Measurements from ENCODE around the gene CACNA2D1.
A peak's percentile ranks its signal among the peaks of the same experiment; 100 is the strongest.

The CACNA2D1 gene

GRCh38 chr7:82286096-82286797 lies 157.3 kb downstream of the CACNA2D1 start:
- DNase-seq (ENCODE audit: low read depth, low spot score), result no peak

GRCh38 chr7:82284936-82285519 lies 158.5 kb downstream of the CACNA2D1 start:
- DNase-seq (ENCODE audit: low read depth, low spot score), result no peak

- DNase-seq (ENCODE audit: low read depth, low spot score), result no peak
Measured at GRCh38 chr7:82275342-82275741, 168.2 kb downstream of the CACNA2D1 start.

- DNase-seq (ENCODE audit: low read depth, low spot score), result no peak
Measured at GRCh38 chr7:82274681-82275080, 168.9 kb downstream of the CACNA2D1 start.

- DNase-seq (ENCODE audit: low read depth, low spot score), result no peak
Measured at GRCh38 chr7:82273886-82274285, 169.7 kb downstream of the CACNA2D1 start.

- no peak for DNase-seq (ENCODE audit: low read depth, low spot score)
Measured at GRCh38 chr7:82270870-82271269, 172.7 kb downstream of the CACNA2D1 start.

GRCh38 chr7:82268632-82269031 lies 174.9 kb downstream of the CACNA2D1 start:
- no peak for DNase-seq (ENCODE audit: low read depth, low spot score)

GRCh38 chr7:82266081-82266480 lies 177.5 kb downstream of the CACNA2D1 start:
- DNase-seq (ENCODE audit: low read depth, low spot score), result no peak

GRCh38 chr7:82264783-82265305 lies 178.7 kb downstream of the CACNA2D1 start:
- DNase-seq (ENCODE audit: low read depth, low spot score), result no peak

- no peak for DNase-seq (ENCODE audit: low read depth, low spot score)
Measured at GRCh38 chr7:82263920-82264782, 179.4 kb downstream of the CACNA2D1 start.

GRCh38 chr7:82258181-82258580 lies 185.4 kb downstream of the CACNA2D1 start:
- DNase-seq (ENCODE audit: low read depth, low spot score), result peak; percentile 19

- peak; percentile 17 for DNase-seq (ENCODE audit: low read depth, low spot score)
Measured at GRCh38 chr7:82257118-82257695, 186.4 kb downstream of the CACNA2D1 start.

- DNase-seq (ENCODE audit: low read depth, low spot score), result no peak
Measured at GRCh38 chr7:82255706-82256105, 187.9 kb downstream of the CACNA2D1 start.

GRCh38 chr7:82250598-82250997 lies 193.0 kb downstream of the CACNA2D1 start:
- DNase-seq (ENCODE audit: low read depth, low spot score), result no peak

GRCh38 chr7:82249979-82250378 lies 193.6 kb downstream of the CACNA2D1 start:
- DNase-seq (ENCODE audit: low read depth, low spot score), result no peak

- DNase-seq (ENCODE audit: low read depth, low spot score), result peak; percentile 22
Measured at GRCh38 chr7:82247814-82248433, 195.7 kb downstream of the CACNA2D1 start.

GRCh38 chr7:82244947-82245517 lies 198.5 kb downstream of the CACNA2D1 start:
- DNase-seq (ENCODE audit: low read depth, low spot score), result no peak

GRCh38 chr7:82241356-82241755 lies 202.2 kb downstream of the CACNA2D1 start:
- no peak for DNase-seq (ENCODE audit: low read depth, low spot score)

- peak; percentile 34 for DNase-seq (ENCODE audit: low read depth, low spot score)
Measured at GRCh38 chr7:82235713-82236112, 207.9 kb downstream of the CACNA2D1 start.

GRCh38 chr7:82234457-82235049 lies 209.0 kb downstream of the CACNA2D1 start:
- DNase-seq (ENCODE audit: low read depth, low spot score), result peak; percentile 49

Measured in astrocyte of the hippocampus (primary cell).